Omental fat pad (tissue), 4 donors: ENCODE data around the gene MAP1LC3B. TPM values are rescaled to one million over a fixed set of nuclear protein-coding genes. Genes with fewer than 3 reads are reported as not detected.

Source experiments
- ATAC-seq: fragments of 150-250 bp; one replicate; pipeline ENCODE4 v1.9.1; 2016; ENCODE audit warnings: mild to moderate bottlenecking, moderate library complexity; ENCODE audit not compliant: low FRiP score
- DNase-seq: peaks from one replicate; pipeline ENCODE4 v3.0.0-alpha.2; 2019; ENCODE audit warnings: low spot score
- CTCF ChIP-seq, 3 donors: fragments of 450-650 bp; IDR thresholded peaks; one replicate each; pipeline ENCODE4 v1.5.1; 2016 to 2017; ENCODE audit warnings: antibody characterized with exemption in 3 of 3, mild to moderate bottlenecking in 3 of 3, moderate library complexity in 2 of 3
- total RNA-seq, 4 donors: library from RNA; depleted of rRNA; stranded (reverse); fragments of >200 nt; gene quantifications; one replicate each; pipeline ENCODE4 v1.1.0, GENCODE V29; 2016

Gene MAP1LC3B
- total RNA-seq, 4 donors from 2014 or later: 73.8 to 123 (median 97.8) TPM

DNA sequence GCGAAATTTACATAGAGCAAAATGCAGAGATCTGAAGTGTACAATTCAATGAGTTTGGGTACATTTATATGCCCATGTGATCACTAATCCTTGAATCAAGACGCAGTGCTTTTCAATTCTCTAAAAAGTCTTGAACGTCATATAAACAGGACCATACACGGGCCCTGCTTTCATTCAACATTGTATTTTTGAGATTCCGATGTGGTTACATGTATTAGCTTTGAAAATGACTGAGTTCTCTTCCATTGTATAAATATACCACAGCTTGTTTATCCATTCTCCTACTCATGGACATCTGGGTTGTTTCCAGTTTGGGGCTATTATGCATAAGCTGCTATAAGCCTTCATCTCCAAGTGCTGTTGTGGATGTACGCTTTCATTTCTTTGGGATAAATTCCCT lies 55.2 kb downstream of the MAP1LC3B start:
- no peak for DNase-seq
- no peak for ATAC-seq

DNA sequence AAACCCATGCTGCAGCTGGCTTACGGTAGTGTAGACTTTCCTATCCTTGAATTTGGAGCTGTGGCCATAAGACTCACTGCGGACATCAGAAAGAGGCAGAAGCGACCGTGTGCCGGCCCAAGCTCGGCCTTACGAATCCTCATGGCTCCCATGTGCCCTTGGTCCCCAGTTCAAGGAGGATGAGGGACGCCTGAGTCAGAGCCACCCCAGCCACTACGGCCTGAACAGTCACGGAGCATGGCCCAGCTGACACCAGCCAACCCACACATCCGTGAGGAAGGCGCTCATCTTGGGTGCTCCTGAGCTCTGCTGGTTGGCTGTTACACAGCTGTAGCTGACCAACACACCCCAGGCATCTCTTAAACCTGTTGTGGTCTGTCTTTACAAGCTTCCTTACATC lies 56.7 kb downstream of the MAP1LC3B start:
- no peak for TF ChIP-seq CTCF (IDR thresholded peaks at IDR 0.05)
- no peak for ATAC-seq

More for the DNA sequence above, 55.2 kb downstream of the MAP1LC3B start:
- TF ChIP-seq CTCF (IDR thresholded peaks at IDR 0.05): no peak

DNA sequence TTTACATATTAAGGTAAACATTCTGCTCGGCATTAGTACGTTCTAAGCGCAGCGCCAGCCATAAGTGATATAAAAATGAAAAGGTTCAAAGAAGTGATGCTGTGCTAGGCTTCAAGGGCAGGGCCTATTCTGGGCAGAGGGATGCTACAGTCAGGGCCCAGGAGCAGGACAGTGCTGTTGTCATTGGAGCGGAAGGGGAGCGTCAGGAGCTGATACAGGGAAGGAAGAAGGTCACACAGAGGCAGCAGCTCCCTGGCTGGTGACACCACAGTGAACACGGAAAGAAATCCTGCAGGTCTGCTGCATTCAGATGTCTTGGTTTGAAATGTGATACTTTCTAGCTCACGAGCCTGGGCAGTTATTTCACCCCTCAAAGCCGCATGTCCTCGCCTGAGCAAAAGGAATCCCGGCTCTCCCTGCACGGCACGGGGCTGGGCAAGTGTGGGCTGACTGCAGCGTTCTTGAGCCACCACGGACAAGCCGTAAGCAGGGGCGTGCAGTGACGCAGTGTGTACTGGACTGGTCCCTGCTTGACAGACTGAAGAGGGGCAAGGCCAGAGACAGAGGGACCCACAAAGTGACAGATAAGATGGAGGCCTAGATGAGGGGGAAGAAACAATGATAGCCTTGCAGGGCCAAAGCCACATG lies 59.6 kb downstream of the MAP1LC3B start:
- ATAC-seq (no peak), DNase-seq (no peak)
- no peak for TF ChIP-seq CTCF (IDR thresholded peaks at IDR 0.05)

More for the DNA sequence above, 56.7 kb downstream of the MAP1LC3B start:
- no peak for DNase-seq

GRCh38 chr16:87453326-87453725 lies 61.2 kb downstream of the MAP1LC3B start:
- no peak for TF ChIP-seq CTCF (IDR thresholded peaks at IDR 0.05)
- no peak for DNase-seq
- ATAC-seq: no peak

Other genes starting within 250 kb of the MAP1LC3B start
- 1 to 10 TPM; 1.6 to 7.1 (median 2.5) TPM for gene C16orf95, start 74.9 kb upstream of the MAP1LC3B start, total RNA-seq
- gene FBXO31, start 8.6 kb upstream of the MAP1LC3B start, total RNA-seq: 100 to 1,000 TPM in 1 of 4 donors, 10 to 100 TPM in 3; 32.8 to 187 (median 61.9) TPM
- gene ZCCHC14, start 100.7 kb downstream of the MAP1LC3B start, total RNA-seq: 10 to 100 TPM in 3 of 4 donors, 1 to 10 TPM in 1; 8.9 to 20.5 (median 10.8) TPM
- under 1 TPM in 1 of 4 donors, not detected in 3; 0.32 TPM for gene JPH3, start 210.2 kb downstream of the MAP1LC3B start, total RNA-seq